Jurkat, Clone E6-1 (cell line): ENCODE data around the gene MRFAP1L1.

Experiments used
- DNase-seq: peaks from one replicate; pipeline ENCODE4 v3.0.0-alpha.2; 2011; ENCODE audit warnings: low read depth, low spot score
- H3K4me3 ChIP-seq: 2 replicates; pipeline ENCODE4 v1.5.1; 2011; ENCODE audit warnings: mild to moderate bottlenecking, low read length, control low read depth, moderate library complexity

The MRFAP1L1 gene

DNA sequence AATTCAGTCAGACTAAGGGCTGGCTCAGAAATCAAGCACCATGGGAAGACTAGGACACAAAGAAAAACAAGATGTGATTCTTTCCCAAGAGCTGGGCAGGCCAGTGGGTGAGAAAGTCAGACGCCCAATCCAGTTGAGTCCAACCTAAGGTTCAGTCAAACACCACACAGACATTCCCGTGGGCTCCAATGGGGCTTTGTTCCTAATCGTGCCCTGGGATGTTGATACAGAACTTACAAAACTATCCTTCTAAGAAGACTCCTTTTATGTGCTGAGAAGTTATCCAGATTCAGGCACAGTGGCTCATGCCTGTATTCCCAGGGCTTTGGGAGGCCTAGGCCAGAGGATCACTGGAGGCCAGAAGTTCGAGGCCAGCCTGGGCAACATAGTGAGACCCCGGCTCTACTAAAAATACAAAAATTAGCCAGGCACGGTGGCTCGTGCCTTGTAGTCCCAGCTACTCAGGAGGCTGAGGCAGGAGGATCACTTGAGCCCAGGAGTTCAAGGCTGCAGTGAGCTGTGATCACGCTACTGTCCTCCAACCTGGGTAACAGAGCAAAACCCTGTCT, 10.0 kb upstream of the MRFAP1L1 start:
- H3K4me3 ChIP-seq: no peak overlapping the region
- no peak for DNase-seq

- DNase-seq: no peak
- H3K4me3 ChIP-seq: no peak overlapping the region
Measured at GRCh38 chr4:6718932-6719610, 9.4 kb upstream of the MRFAP1L1 start.

GRCh38 chr4:6716958-6717655, 7.4 kb upstream of the MRFAP1L1 start:
- no peak for DNase-seq
- H3K4me3 ChIP-seq: peak overlapping the region; percentile 77

DNA sequence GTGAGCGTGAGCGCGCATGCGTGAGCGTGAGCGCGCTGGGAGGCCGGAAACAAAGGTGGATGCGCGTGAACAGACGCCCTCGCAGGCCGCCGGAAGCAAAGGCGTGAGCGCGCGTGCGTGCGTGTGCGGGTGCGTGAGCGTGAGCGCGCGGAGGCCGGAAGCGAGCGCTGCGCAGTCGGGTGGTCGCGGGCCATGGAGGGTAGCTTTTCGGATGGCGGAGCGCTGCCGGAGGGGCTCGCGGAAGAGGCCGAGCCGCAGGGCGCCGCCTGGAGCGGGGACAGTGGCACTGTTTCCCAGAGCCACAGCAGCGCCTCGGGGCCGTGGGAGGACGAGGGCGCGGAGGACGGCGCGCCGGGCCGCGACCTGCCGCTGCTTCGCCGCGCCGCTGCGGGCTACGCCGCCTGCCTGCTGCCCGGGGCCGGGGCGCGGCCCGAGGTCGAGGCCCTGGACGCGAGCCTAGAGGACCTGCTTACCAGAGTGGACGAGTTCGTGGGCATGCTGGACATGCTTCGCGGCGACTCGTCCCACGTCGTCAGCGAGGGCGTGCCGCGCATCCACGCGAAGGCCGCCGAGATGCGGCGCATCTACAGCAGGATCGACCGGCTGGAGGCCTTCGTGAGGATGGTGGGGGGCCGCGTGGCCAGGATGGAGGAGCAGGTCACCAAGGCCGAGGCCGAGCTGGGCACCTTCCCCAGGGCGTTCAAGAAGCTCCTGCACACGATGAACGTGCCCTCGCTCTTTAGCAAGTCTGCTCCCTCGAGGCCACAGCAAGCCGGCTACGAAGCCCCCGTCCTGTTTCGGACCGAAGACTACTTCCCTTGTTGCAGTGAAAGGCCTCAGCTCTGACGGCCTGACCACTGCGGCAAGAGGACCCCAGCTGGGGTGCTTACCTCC, 6.6 kb upstream of the MRFAP1L1 start, which contains the start of gene BLOC1S4:
BLOC1S4 (plus strand) TSS at position 157 of the 894 bp plus-strand sequence; CDS start at position 193, 36 bp downstream.
- DNase-seq: peak; percentile 94
- peak within 1 kb of the TSS; percentile 77 for H3K4me3 ChIP-seq

DNA sequence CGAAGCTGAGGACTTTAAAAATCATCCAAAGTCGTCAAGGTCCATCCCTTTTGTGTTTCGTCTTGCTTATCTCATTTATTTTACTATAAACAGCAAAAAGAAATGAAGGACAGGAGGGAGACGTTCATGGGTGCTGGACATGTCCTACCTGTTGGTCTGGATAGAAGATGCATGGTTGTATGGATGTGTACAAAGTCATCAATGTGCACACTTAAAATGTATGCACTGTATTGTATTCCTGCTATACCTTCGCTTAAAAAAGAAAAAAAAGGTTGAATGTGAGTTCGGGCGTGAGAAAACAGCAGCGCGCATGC, 6.0 kb upstream of the MRFAP1L1 start:
- peak overlapping the region; percentile 51 for H3K4me3 ChIP-seq
- no peak for DNase-seq

- DNase-seq: no peak
- no peak overlapping the region for H3K4me3 ChIP-seq
Measured at GRCh38 chr4:6714954-6715353, 5.3 kb upstream of the MRFAP1L1 start.

- DNase-seq: no peak
- H3K4me3 ChIP-seq: no peak overlapping the region
Measured at GRCh38 chr4:6710996-6711395, 1.3 kb upstream of the MRFAP1L1 start.

DNA sequence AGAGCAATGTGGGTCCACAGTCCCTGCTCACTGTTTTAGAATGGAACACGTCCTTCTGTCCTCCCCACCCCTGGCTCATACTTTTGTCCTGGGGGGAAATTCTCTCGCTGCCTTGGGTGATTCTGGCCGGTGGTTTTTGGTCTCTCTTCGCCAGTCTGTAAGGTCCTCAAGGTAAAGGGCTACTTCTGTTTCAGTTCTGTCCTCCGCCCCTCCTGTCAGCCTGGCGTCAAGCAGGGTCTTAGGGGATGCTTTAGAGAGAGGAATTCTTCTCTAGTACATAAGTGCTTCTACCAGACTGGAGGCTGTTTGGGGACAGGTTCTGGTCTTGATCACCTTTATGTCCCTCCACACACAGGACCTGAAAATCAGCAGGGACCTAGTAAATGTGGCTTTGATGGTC, 617 bp upstream of the MRFAP1L1 start:
- no peak for DNase-seq
- peak overlapping the region; percentile 93 for H3K4me3 ChIP-seq

DNA sequence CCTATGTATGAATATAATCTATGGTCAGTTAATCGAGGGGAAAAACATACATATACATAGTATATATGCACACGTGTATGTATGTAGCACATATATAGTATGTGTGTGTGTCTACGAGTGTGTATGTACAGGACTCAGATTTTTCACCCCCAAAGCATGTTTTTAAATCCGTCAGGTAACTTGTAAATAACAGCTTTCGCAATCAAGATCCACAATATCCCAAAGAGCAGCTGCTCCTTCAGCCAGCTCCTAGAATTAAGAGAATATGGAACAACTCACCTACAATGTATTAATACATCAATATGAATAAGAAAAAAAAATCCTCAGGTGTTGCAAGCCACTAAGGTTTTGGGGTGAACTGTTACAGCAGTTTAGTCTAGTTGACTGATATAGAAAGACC, 3.5 kb downstream of the MRFAP1L1 start:
- no peak overlapping the region for H3K4me3 ChIP-seq
- no peak for DNase-seq

- no peak for DNase-seq
- H3K4me3 ChIP-seq: no peak overlapping the region
Measured at GRCh38 chr4:6705646-6706045, 4.0 kb downstream of the MRFAP1L1 start.

DNA sequence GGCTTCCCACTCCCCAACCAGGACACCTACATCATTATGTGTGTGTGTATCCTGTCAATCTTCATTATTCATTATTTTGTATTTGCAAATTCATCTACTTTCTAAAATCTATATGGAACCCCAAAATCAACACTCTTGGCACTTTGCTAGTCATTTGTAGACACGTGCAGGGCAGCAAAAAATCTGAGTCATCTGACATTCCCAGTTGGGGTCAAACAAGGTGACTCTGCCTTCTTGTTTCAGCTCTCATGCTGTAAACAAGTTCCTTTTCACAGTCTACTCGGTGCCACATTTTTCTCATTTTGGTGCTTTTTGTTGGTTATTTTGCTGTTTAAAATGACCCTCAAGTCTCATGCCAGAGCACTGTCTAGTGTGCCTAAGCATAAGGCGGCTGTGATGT, 5.9 kb downstream of the MRFAP1L1 start:
- DNase-seq: no peak

DNA sequence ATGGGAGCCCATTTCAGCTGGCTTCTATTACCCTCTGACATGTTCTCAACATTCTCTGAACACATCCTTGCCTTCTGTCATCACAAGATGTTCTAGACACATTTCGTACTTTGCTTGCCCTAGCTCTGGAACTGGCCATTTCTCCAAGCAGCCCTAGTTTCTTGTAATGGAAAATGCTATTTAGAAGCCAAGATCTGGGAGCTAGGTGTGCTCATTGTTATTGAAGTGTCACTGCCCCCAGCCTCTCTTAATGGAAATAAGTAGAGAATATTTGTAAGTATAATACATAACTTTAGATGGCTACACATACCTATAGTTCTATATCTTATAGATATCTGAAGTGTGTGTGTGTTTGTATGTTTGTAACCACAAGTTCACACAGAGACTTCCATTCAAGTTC, 6.9 kb downstream of the MRFAP1L1 start:
- no peak overlapping the region for H3K4me3 ChIP-seq

More for the DNA sequence above, 5.9 kb downstream of the MRFAP1L1 start:
- H3K4me3 ChIP-seq: no peak overlapping the region

GRCh38 chr4:6701371-6701770, 8.3 kb downstream of the MRFAP1L1 start:
- peak; percentile 34 for DNase-seq

More for the DNA sequence above, 6.9 kb downstream of the MRFAP1L1 start:
- no peak for DNase-seq

DNA sequence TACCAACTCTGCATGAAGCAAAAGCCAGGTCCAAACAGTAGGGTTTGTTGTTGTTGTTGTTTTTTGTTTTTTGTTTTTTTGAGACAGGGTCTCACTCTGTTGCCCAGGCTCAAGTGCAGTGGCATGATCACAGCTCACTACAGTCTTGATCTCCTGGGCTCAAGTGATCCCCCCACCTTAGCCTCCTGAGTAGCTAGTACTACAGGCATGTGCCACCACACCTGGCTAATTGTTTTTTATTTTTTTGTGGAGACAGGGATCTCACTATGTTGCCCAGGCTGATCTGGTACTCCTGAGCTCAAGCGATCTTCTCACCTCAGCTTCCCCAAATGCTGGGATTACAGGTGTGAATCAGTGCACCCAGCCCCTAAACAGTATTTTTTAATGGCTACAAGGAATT, 9.8 kb downstream of the MRFAP1L1 start:
- H3K4me3 ChIP-seq: no peak overlapping the region
- no peak for DNase-seq

More at GRCh38 chr4:6701371-6701770, 8.3 kb downstream of the MRFAP1L1 start:
- no peak overlapping the region for H3K4me3 ChIP-seq

DNA sequence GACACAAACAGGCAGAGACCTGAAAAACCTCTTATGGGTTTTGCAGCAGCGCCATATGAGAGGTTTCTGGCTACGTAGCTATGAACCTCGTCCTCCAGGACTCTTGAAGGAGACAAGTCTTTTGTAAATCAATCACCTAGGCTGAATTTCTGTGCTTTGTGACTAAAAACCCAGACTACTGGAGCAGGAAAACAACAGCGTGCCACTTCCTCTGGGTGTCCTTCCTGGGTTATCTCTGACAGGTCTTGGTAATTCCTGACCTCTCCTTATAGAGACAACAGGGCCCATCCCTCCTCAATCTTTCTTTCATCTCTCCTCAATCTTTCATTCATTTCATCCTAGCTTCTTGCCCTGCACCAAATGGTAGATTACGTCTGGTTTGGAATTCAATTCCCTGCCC, 10.3 kb downstream of the MRFAP1L1 start:
- H3K4me3 ChIP-seq: no peak overlapping the region
- no peak for DNase-seq

GRCh38 chr4:6697131-6697530, 12.5 kb downstream of the MRFAP1L1 start:
- no peak for DNase-seq
- H3K4me3 ChIP-seq: no peak overlapping the region

- DNase-seq: no peak
- no peak overlapping the region for H3K4me3 ChIP-seq
Measured at GRCh38 chr4:6696611-6697010, 13.1 kb downstream of the MRFAP1L1 start.

DNA sequence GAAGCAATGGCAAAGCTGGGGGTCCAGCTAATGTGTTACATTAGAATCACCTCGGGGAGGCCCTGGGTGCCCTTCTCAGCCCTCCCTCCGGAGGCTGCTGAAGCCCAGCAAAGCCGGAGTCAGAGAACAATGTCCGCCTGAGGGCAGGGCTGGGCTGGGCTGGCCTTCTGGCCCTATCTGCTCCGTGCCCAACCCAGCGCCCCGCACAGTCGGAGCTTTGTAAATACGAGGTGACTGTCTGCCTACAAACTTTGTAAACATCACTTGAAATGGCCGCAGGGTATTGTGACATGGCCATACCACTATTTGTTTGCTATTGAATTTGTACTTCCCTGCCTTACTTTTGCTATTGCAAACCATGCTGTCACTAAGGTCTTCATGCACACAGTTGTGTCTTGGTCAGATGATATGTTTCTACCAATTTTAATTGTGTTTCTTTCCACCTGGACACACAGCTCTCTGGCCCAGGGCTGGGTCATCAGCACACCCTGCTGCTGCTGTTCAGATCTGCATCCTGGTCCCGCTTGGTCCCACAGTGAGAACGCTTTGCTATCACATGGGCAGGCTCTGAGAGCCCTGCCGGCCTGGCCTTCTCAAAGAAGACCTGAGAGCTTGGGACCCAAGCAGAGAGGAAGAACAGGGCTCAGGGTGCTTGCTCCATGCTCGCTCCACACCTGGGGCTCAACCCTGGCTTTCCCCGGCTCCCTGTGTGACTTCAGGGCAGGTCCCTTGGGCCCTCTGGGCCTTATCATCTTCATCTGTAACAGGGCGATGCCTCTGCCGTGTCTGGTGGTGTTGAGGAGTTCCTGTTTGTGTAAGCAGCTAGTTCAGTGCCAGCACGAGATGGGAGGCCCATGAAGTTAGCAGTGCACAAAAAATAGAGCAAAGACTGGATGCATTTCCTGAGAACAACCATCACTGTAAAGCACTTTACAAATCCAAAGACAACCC, 13.7 kb downstream of the MRFAP1L1 start:
- H3K4me3 ChIP-seq: no peak overlapping the region
- peak; percentile 54 for DNase-seq
